K562 (cell line): ENCODE measurements around the gene NDST3. TPM values are rescaled to one million over a fixed set of nuclear protein-coding genes. Genes with fewer than 3 reads are reported as not detected.

Experiments
- ATAC-seq: fragments of 200-7000 bp; cut with Tn5 transposase; 3 replicates; pipeline ENCODE4 v1.9.1; 2020; ENCODE audit warnings: moderate library complexity
- BruUV-seq: library from RNA; stranded (reverse); fragments of 400-500 nt; replicated peaks from 2 replicates; lab custom pipeline; 2021; lab: Mats Ljungman, UMichigan
- CTCF ChIA-PET: fragments of 300-600 bp; formaldehyde crosslinking; extraction: SDS; loops from one replicate; lab custom pipeline; 2021; ENCODE audit warnings: low intra/inter-chr PET ratio; lab: Yijun Ruan, JAX
- POLR2A ChIA-PET: fragments of 300-600, 350-650 bp; sonication (Branson Sonifier 250); formaldehyde crosslinking; extraction: SDS; loops from one replicate; lab custom pipeline; 2021; ENCODE audit warnings: antibody characterized with exemption, inconsistent platforms; lab: Yijun Ruan, JAX
- DNase-seq, 4 experiments: peaks; one replicate each; pipeline versions ENCODE4 v3.0.0 to v3.0.0-alpha.2; 2011 to 2018; ENCODE audit warnings: low spot score in 3 of 4, mixed read lengths in 3 of 4; ENCODE audit errors: extremely low read depth in 1 of 4
- FAIRE-seq: peaks from 2 replicates; lab custom pipeline; 2011; peaks lifted over from hg19 to GRCh38; lab: Jason Lieb, UNC
- H2AFZ ChIP-seq: 2 replicates; pipeline ENCODE4 v1.6.0; 2011; ENCODE audit warnings: low read depth, low read length, control low read depth, inconsistent platforms
- H3K27ac ChIP-seq: fragments of 200-600 bp; 3 replicates; pipeline ENCODE4 v1.8.0; 2011; ENCODE audit warnings: low read depth, mild to moderate bottlenecking, control low read depth, inconsistent platforms, low read length, moderate library complexity, mixed read lengths; ENCODE audit errors: extremely low read depth
- H3K27me3 ChIP-seq, 2 experiments: fragments of 300-600 bp in 1 of 2; 2 replicates in 1 of 2; 3 replicates in 1 of 2; pipeline versions ENCODE4 v1.6.0 to v1.8.0; 2011; ENCODE audit warnings: inconsistent platforms in 2 of 2, low read length in 2 of 2, mild to moderate bottlenecking in 1 of 2, mixed read lengths in 1 of 2, moderate library complexity in 1 of 2; ENCODE audit not compliant: control insufficient read depth in 2 of 2, insufficient read depth in 2 of 2
- H3K36me3 ChIP-seq: fragments of 300-600 bp; 3 replicates; pipeline ENCODE4 v1.8.0; 2011; ENCODE audit warnings: mild to moderate bottlenecking, low read length, inconsistent platforms; ENCODE audit not compliant: control insufficient read depth, insufficient read depth
- H3K4me1 ChIP-seq, 2 experiments: fragments of 200-600 bp in 1 of 2; replicated peaks in 1 of 2; 2 replicates in 1 of 2; 3 replicates in 1 of 2; pipeline versions ENCODE4 v1.5.1 to v1.8.0; 2011; ENCODE audit warnings: inconsistent platforms in 2 of 2, low read length in 2 of 2, mild to moderate bottlenecking in 1 of 2, mixed read lengths in 1 of 2, moderate library complexity in 1 of 2; ENCODE audit not compliant: control insufficient read depth in 2 of 2, insufficient read depth in 2 of 2
- H3K4me2 ChIP-seq: 2 replicates; pipeline ENCODE4 v1.6.1; 2011; ENCODE audit warnings: low read length, control low read depth, inconsistent platforms, mixed read lengths; ENCODE audit not compliant: insufficient read depth
- H3K4me3 ChIP-seq: fragments of 200-600 bp; sonication (generic), shearing (Covaris generic); 2 replicates; pipeline ENCODE4 v1.5.1; 2016; ENCODE audit warnings: control low read depth, inconsistent platforms
- H3K79me2 ChIP-seq: fragments of 200-600 bp; 3 replicates; pipeline ENCODE4 v1.8.0; 2011; ENCODE audit warnings: low read length, inconsistent platforms; ENCODE audit not compliant: control insufficient read depth, insufficient read depth
- H3K9ac ChIP-seq, 2 experiments: 2 replicates each; pipeline versions ENCODE4 v1.6.0 to v1.6.1; 2011; ENCODE audit warnings: low read depth in 2 of 2, low read length in 2 of 2, control low read depth in 1 of 2, inconsistent platforms in 1 of 2, mild to moderate bottlenecking in 1 of 2, mixed read lengths in 1 of 2; ENCODE audit not compliant: insufficient read depth in 1 of 2
- H3K9me1 ChIP-seq: one replicate; pipeline ENCODE4 v1.6.0; 2011; ENCODE audit warnings: inconsistent platforms, mild to moderate bottlenecking, low read length, moderate library complexity; ENCODE audit not compliant: control insufficient read depth, insufficient read depth
- H3K9me3 ChIP-seq: replicated peaks from 2 replicates; pipeline ENCODE4 v1.5.1; 2011; ENCODE audit warnings: low read depth, low read length, inconsistent platforms; ENCODE audit not compliant: control insufficient read depth, insufficient read depth
- H4K20me1 ChIP-seq: replicated peaks from 2 replicates; pipeline ENCODE4 v1.6.1; 2011; ENCODE audit warnings: low read length, inconsistent platforms, mixed read lengths; ENCODE audit not compliant: control insufficient read depth, insufficient read depth
- DACH1 ChIP-seq: fragments of 450-650 bp; IDR thresholded peaks from 2 replicates; pipeline ENCODE4 v1.6.1; 2018; ENCODE audit not compliant: partially characterized antibody
- ELF4 ChIP-seq: fragments of 450-650 bp; formaldehyde crosslinking; IDR thresholded peaks from 2 replicates; pipeline ENCODE4 v1.4.0; 2022; ENCODE audit warnings: missing genetic modification characterization
- GATAD2A ChIP-seq: fragments of 450-650 bp; IDR thresholded peaks from 2 replicates; pipeline ENCODE4 v1.6.1; 2017
- GMEB1 ChIP-seq: fragments of 250-450 bp; sonication (Bioruptor Pico); IDR thresholded peaks from 2 replicates; pipeline ENCODE4 v1.4.0; 2020; ENCODE audit warnings: mild to moderate bottlenecking
- HMG20A ChIP-seq: fragments of 450-650 bp; formaldehyde crosslinking; conservative IDR thresholded peaks from 2 replicates; pipeline ENCODE4 v1.4.0; 2020; ENCODE audit warnings: mild to moderate bottlenecking, mixed read lengths
- LARP7 ChIP-seq: fragments of 450-650 bp; IDR thresholded peaks from 2 replicates; pipeline ENCODE4 v1.6.1; 2016
- MAFG ChIP-seq: fragments of 450-650 bp; conservative IDR thresholded peaks from 2 replicates; pipeline ENCODE4 v1.6.1; 2016; ENCODE audit warnings: missing genetic modification characterization, missing compliant biosample characterization
- MXI1 ChIP-seq: IDR thresholded peaks from 2 replicates; pipeline ENCODE4 v1.6.1; 2011; ENCODE audit warnings: low read depth, mild to moderate bottlenecking, improper control_type of control experiment, low read length
- PREB ChIP-seq: sonication (generic); formaldehyde crosslinking; IDR thresholded peaks from 2 replicates; pipeline ENCODE4 v1.8.1; 2023; ENCODE audit warnings: mild to moderate bottlenecking, missing genetic modification reagents
- PURB ChIP-seq: sonication (generic); formaldehyde crosslinking; IDR thresholded peaks from 2 replicates; pipeline ENCODE4 v1.9.0; 2021; ENCODE audit warnings: low read depth, mild to moderate bottlenecking, missing genetic modification reagents
- SIX5 ChIP-seq, 2 experiments: IDR thresholded peaks; 2 replicates each; pipeline ENCODE4 v1.6.1; 2011; ENCODE audit warnings: low read length in 2 of 2, borderline replicate concordance in 1 of 2, low read depth in 1 of 2, mild to moderate bottlenecking in 1 of 2, moderate library complexity in 1 of 2; ENCODE audit not compliant: insufficient read depth in 1 of 2
- WGBS: fragments of 100-300 bp; shearing (Covaris generic); methylation state at CpG from one replicate; pipeline ENCODE4 v1.1.6; 2016; ENCODE audit warnings: low coverage, mixed read lengths; ENCODE audit not compliant: insufficient coverage; ENCODE audit errors: missing lambda C conversion rate; 5-methylcytosine and 5-hydroxymethylcytosine counted together
- in situ Hi-C: fragments of 300-500 bp; cut with MboI; formaldehyde crosslinking; loops from 4 replicates; pipeline ENCODE4 v1.15.0; 2018; ENCODE audit warnings: inconsistent platforms, mixed read lengths
- intact Hi-C: fragments of 100-400 bp; cut with micrococcal nuclease; formaldehyde crosslinking; loops from 2 replicates; pipeline ENCODE4 v1.14.2; 2022
- polyA plus RNA-seq, 8 experiments: library from polyadenylated mRNA; depleted of rRNA in 4 of 8; stranded (reverse) in 5 of 8; unstranded in 3 of 8; fragments of >200 nt; fragmentation: Nextera tagmentation in 2 of 8; fragmentation: Illumina TruSeq in 1 of 8; extraction: Ambion mirVana in 2 of 8; extraction: Trizol in 1 of 8; gene quantifications; 2 replicates each; pipeline versions ENCODE4 v1.2.1 to v1.2.3, GENCODE V29; 2011 to 2014; ENCODE audit warnings: inconsistent platforms in 1 of 8, missing spikeins in 1 of 8
- total RNA-seq, 7 experiments: library from RNA; depleted of rRNA in 6 of 7; stranded (reverse); fragments of >200 nt in 6 of 7; fragmentation: Illumina TruSeq in 2 of 7; extraction: Trizol in 2 of 7; gene quantifications; 2 replicates each; pipeline versions ENCODE4 v1.2.1 to v1.2.3, GENCODE V29; 2011 to 2021; ENCODE audit warnings: low replicate concordance in 1 of 7
- TF ChIP-seq, protein P1 (sequence below): sonication (generic); formaldehyde crosslinking; IDR thresholded peaks from 2 replicates; pipeline ENCODE4 v1.8.1; 2023; ENCODE audit warnings: mild to moderate bottlenecking, missing genetic modification reagents

Gene NDST3
- total and polyA plus RNA-seq, 9 of the 15 experiments (the other 6 are each of a cell fraction or from before 2014, with no cell fraction given) = not detected

DNA sequence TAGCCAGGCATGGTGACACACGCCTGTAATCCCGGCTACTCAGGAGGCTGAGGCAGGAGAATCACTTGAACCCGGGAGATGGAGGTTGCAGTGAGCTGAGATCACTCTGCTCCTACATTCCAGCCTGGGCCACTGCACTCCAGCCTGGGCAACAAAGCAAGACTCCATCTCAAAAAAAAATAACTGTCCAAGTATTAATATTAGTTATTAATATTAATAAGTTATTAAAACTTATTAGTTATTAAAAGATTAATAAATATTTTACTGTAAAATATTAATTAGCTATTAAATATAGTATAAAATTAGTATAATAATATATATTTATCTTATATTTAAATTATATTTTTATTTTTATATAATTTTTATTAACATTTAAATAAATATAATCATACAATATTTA is 19.5 kb upstream of the NDST3 start:
- no peak overlapping the region for H3K27ac ChIP-seq
- no peaks in the 10 kb centered on the region for H3K4me1 ChIP-seq
- H3K36me3 ChIP-seq = no peaks in the 10 kb centered on the region
- no CpG with 5 or more reads among the region's 3 CpGs for WGBS
- no peak overlapping the region for H2AFZ ChIP-seq
- DNase-seq = no peak
- no peak for ATAC-seq
- H3K27me3 ChIP-seq = no peaks in the 10 kb centered on the region
- no peak overlapping the region for H3K4me2 ChIP-seq
- BruUV-seq = no TSS peak
- in situ Hi-C loops (no loop called here), intact Hi-C loops (no loop called here)
- no peak overlapping the region for H3K4me3 ChIP-seq
- no peaks in the 10 kb centered on the region for H3K79me2 ChIP-seq
- H3K9ac ChIP-seq = no peak overlapping the region
- ChIA-PET POLR2A (no interaction called here), CTCF (no interaction called here)
- FAIRE-seq = no peak
- TF ChIP-seq DACH1 (peak; percentile 41), SIX5 (IDR thresholded peaks at IDR 0.05; ENCODE audit: borderline replicate concordance in 1 of 2, insufficient read depth in 1 of 2, low read depth in 1 of 2, low read length in 2 of 2) (no peak)
- no peaks in the 10 kb centered on the region for H4K20me1 ChIP-seq
- H3K9me3 ChIP-seq = no peaks in the 10 kb centered on the region
- no peaks in the 10 kb centered on the region for H3K9me1 ChIP-seq

DNA sequence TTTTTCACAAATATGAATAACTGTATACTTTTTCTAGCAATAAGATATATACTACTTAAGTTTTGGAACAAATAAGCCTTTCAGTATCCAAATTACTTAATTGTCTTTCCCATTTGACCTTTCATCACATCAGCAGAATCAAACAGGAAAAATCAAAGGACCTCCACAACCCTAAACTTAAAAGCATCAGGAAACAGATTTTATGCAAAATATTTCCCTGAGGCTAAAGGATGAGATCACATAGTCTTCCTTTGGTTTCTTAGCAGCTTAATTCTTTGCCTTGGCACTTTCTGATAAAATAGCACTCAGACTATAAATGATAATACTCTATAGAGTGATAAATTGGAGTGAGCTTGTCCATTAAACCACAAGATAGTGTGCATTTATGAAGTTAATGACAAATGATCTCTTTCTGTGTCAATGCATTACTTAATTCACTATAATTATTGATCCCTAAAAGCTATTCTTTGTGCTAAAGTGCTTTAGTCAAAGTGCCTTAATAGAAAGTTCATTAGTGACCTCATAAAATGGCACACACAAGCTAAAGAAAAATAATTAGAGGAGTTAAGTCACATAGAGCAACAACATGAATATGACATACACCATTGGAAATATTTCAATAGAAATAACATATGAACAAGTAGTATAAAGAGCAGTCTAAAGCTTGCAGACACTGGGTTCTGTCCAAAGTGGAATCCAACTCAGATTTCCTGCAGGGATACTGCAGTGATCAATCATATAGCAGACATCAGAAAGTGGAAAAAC is 15.7 kb upstream of the NDST3 start:
- FAIRE-seq = no peak
- ChIA-PET POLR2A (no interaction called here), CTCF (no interaction called here)
- no peaks in the 10 kb centered on the region for H3K79me2 ChIP-seq
- no peaks in the 10 kb centered on the region for H3K9me1 ChIP-seq
- H3K27me3 ChIP-seq = no peaks in the 10 kb centered on the region
- H3K4me3 ChIP-seq = no peak overlapping the region
- H3K36me3 ChIP-seq = no peaks in the 10 kb centered on the region
- no peak for ATAC-seq
- H3K4me2 ChIP-seq = no peak overlapping the region
- H3K9me3 ChIP-seq = no peaks in the 10 kb centered on the region; the same call in 1 of the 2 replicates
- intact Hi-C loops = no loop called here
- H3K4me1 ChIP-seq = no peaks in the 10 kb centered on the region
- H2AFZ ChIP-seq = no peak overlapping the region
- no peak overlapping the region for H3K9ac ChIP-seq
- no TSS peak for BruUV-seq
- in situ Hi-C loops = no loop called here
- H3K27ac ChIP-seq = no peak overlapping the region
- no peak for DNase-seq
- no peaks in the 10 kb centered on the region for H4K20me1 ChIP-seq
- TF ChIP-seq, protein P1, sequence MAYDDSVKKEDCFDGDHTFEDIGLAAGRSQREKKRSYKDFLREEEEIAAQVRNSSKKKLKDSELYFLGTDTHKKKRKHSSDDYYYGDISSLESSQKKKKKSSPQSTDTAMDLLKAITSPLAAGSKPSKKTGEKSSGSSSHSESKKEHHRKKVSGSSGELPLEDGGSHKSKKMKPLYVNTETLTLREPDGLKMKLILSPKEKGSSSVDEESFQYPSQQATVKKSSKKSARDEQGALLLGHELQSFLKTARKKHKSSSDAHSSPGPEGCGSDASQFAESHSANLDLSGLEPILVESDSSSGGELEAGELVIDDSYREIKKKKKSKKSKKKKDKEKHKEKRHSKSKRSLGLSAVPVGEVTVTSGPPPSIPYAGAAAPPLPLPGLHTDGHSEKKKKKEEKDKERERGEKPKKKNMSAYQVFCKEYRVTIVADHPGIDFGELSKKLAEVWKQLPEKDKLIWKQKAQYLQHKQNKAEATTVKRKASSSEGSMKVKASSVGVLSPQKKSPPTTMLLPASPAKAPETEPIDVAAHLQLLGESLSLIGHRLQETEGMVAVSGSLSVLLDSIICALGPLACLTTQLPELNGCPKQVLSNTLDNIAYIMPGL = no peak
- TF ChIP-seq GATAD2A = no peak
- TF ChIP-seq MXI1 = no peak
- TF ChIP-seq PREB = no peak
- TF ChIP-seq MAFG (tag) = no peak
- no peak for TF ChIP-seq ELF4 (CRISPR knock-in tag)
- TF ChIP-seq GMEB1 = no peak
- TF ChIP-seq LARP7 = no peak
- TF ChIP-seq HMG20A (CRISPR knock-in tag) = no peak
- TF ChIP-seq PURB (CRISPR knock-in tag) = no peak
